ENCODE results near the gene ATG2B. TPM values are rescaled to one million over a fixed set of nuclear protein-coding genes. Genes with fewer than 3 reads are reported as not detected.

The ATG2B gene
- total and polyA plus RNA-seq, 9 of the 15 experiments (the other 6 are each of a cell fraction or from before 2014, with no cell fraction given): 0.83 to 12.9 (median 8.7) TPM

DNA sequence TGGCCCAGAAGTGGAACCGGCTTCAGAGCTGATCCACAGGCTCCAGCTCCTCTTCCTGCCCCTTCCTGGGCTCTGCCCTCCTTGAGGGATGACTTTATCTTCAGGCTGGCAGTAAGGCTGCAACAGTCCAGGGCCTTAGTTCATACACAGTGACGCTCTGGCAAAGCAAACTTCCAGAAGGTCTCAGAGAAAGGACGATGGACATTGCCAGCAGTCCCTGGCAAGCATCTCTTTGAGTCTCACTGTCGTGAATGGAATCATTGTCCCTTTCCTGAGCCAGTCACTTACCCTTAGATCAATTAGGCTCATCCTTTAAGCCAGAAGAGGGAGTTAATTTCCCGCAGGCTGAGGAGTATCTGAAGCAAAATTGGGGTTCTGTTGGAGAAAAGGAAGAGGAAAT lies 37.4 kb upstream of the ATG2B start:
- BruUV-seq (replicated peaks): no TSS peak
- Histone ChIP-seq H3K4me1 (replicated peaks in 1 of 2; ENCODE audit: control insufficient read depth in 2 of 2, insufficient read depth in 2 of 2, low read length in 2 of 2) (peaks cover 0 to 3% of the 10 kb centered on the region in 2 experiments; a peak in 3 of 5 replicates), H3K9me1 (ENCODE audit: control insufficient read depth, insufficient read depth, low read length) (no peaks in the 10 kb centered on the region), H4K20me1 (replicated peaks; ENCODE audit: control insufficient read depth, insufficient read depth, low read length) (no peaks in the 10 kb centered on the region), H3K27me3 (ENCODE audit: control insufficient read depth in 2 of 2, insufficient read depth in 2 of 2, low read length in 2 of 2) (no peaks in the 10 kb centered on the region), H3K36me3 (ENCODE audit: control insufficient read depth, insufficient read depth, low read length) (no peaks in the 10 kb centered on the region), H3K4me2 (ENCODE audit: insufficient read depth, low read length) (no peak overlapping the region), H3K79me2 (ENCODE audit: control insufficient read depth, insufficient read depth, low read length) (no peaks in the 10 kb centered on the region), H3K9ac (ENCODE audit: insufficient read depth in 1 of 2, low read depth in 2 of 2, low read length in 2 of 2) (no peak overlapping the region), H3K27ac (ENCODE audit: extremely low read depth, low read depth, low read length) (no peak overlapping the region), H2AFZ (ENCODE audit: low read depth, low read length) (no peak overlapping the region), H3K9me3 (replicated peaks; ENCODE audit: control insufficient read depth, insufficient read depth, low read depth, low read length) (no peaks in the 10 kb centered on the region), H3K4me3 (no peak overlapping the region)
- intact Hi-C loops (cut with micrococcal nuclease): no loop called here
- no peak for FAIRE-seq
- TF ChIP-seq SNRNP70 (optimal IDR thresholded peaks at IDR 0.05; ENCODE audit: low read depth, low read length) (no peak), MAFF (IDR thresholded peaks at IDR 0.05; ENCODE audit: low read length) (no peak), ZNF311 (CRISPR knock-in tag; IDR thresholded peaks at IDR 0.05) (no peak), ZNF324 (CRISPR knock-in tag; IDR thresholded peaks at IDR 0.05) (no peak), ZNF263 (CRISPR knock-in tag; IDR thresholded peaks at IDR 0.05; ENCODE audit: borderline replicate concordance) (no peak), GATAD2B (IDR thresholded peaks at IDR 0.05; ENCODE audit: borderline replicate concordance) (no peak), ETV6 (IDR thresholded peaks at IDR 0.05; ENCODE audit: borderline replicate concordance in 1 of 2, low read depth in 2 of 2, low read length in 1 of 2) (no peak), ETV6 (CRISPR knock-in tag; IDR thresholded peaks at IDR 0.05; ENCODE audit: borderline replicate concordance) (no peak), SMARCC2 (IDR thresholded peaks at IDR 0.05; ENCODE audit: low read depth) (no peak), TGIF2 (CRISPR knock-in tag; IDR thresholded peaks at IDR 0.05) (no peak), NCOA1 (IDR thresholded peaks at IDR 0.05; ENCODE audit: low read depth) (no peak), EP400 (IDR thresholded peaks at IDR 0.05) (no peak), ARID2 (IDR thresholded peaks at IDR 0.05) (no peak), BRD9 (IDR thresholded peaks at IDR 0.05; ENCODE audit: low read depth, partially characterized antibody) (no peak), FOXJ2 (tag; IDR thresholded peaks at IDR 0.05) (no peak), MAFG (tag; conservative IDR thresholded peaks at IDR 0.05) (no peak), RFX5 (IDR thresholded peaks at IDR 0.05; ENCODE audit: low read depth, low read length) (no peak), FOXA3 (CRISPR knock-in tag; conservative IDR thresholded peaks at IDR 0.05 in 1 of 2, IDR thresholded peaks at IDR 0.05 in 1 of 2) (no peak)
- TF ChIP-seq, protein P1, sequence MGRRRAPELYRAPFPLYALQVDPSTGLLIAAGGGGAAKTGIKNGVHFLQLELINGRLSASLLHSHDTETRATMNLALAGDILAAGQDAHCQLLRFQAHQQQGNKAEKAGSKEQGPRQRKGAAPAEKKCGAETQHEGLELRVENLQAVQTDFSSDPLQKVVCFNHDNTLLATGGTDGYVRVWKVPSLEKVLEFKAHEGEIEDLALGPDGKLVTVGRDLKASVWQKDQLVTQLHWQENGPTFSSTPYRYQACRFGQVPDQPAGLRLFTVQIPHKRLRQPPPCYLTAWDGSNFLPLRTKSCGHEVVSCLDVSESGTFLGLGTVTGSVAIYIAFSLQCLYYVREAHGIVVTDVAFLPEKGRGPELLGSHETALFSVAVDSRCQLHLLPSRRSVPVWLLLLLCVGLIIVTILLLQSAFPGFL (CRISPR knock-in tag; IDR thresholded peaks at IDR 0.05): no peak
- TF ChIP-seq, protein P2, sequence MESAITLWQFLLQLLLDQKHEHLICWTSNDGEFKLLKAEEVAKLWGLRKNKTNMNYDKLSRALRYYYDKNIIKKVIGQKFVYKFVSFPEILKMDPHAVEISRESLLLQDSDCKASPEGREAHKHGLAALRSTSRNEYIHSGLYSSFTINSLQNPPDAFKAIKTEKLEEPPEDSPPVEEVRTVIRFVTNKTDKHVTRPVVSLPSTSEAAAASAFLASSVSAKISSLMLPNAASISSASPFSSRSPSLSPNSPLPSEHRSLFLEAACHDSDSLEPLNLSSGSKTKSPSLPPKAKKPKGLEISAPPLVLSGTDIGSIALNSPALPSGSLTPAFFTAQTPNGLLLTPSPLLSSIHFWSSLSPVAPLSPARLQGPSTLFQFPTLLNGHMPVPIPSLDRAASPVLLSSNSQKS (CRISPR knock-in tag; IDR thresholded peaks at IDR 0.05): no peak
- TF ChIP-seq, protein P3, sequence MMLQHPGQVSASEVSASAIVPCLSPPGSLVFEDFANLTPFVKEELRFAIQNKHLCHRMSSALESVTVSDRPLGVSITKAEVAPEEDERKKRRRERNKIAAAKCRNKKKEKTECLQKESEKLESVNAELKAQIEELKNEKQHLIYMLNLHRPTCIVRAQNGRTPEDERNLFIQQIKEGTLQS (IDR thresholded peaks at IDR 0.05): no peak
- TF ChIP-seq, protein P3 (CRISPR knock-in tag; conservative IDR thresholded peaks at IDR 0.05): no peak
- CTCF ChIA-PET (ENCODE audit: low intra/inter-chr PET ratio): no interaction called here
- POLR2A ChIA-PET: interaction anchor here (1.0 kb wide), 1 partner anchor 12 kb away, joined by 3 read pairs; no protein-coding TSS in a partner anchor
- WGBS (ENCODE audit: insufficient coverage, low coverage, missing lambda C conversion rate): 29% methylated on average over 5 of the region's 5 CpGs
- in situ Hi-C loops (cut with MboI): loop anchor here (25.0 kb wide), 1 partner anchor 838 kb away; no protein-coding TSS in a partner anchor
- no peak for DNase-seq (ENCODE audit: extremely low read depth in 1 of 4, low spot score in 3 of 4)
- no peak for ATAC-seq
